ENCODE data around the gene DOK4.

DOK4 gene

GRCh38 chr16:57424583-57424982 is 61.7 kb downstream of the DOK4 start:
- Histone ChIP-seq H3K4me3 (no peak overlapping the region), H3K27ac (no peak overlapping the region)

GRCh38 chr16:57423152-57423551 is 63.1 kb downstream of the DOK4 start:
- no peak overlapping the region for H3K4me3 ChIP-seq
- H3K27ac ChIP-seq: no peak overlapping the region

- no peak overlapping the region for H3K4me3 ChIP-seq
- no peak overlapping the region for H3K27ac ChIP-seq
Observed at GRCh38 chr16:57422026-57422944, 64.0 kb downstream of the DOK4 start.
